Activated T-helper 1 cell treated with anti-CD3 and anti-CD28 coated beads, Interleukin-2, amount 50 U/mL, for 16 hours (primary cell): Measurements from ENCODE around the gene ALDH3A2.

Source experiments
- DNase-seq, 2 donors: peaks; one replicate each; pipeline ENCODE4 v3.0.0-alpha.2; 2020; ENCODE audit warnings: low read depth in 1 of 2, low spot score in 1 of 2

ALDH3A2 gene

GRCh38 chr17:19713901-19714361, 65.4 kb downstream of the ALDH3A2 start:
- DNase-seq = no peak

- DNase-seq = no peak
These were observed 66.2 kb downstream of the ALDH3A2 start for GRCh38 chr17:19714542-19715411.

GRCh38 chr17:19716108-19717030, 67.8 kb downstream of the ALDH3A2 start, which contains the start of gene SLC47A2:
SLC47A2 (minus strand) TSS chr17:19716584; CDS start chr17:19716555, 29 bp downstream.
- DNase-seq = no peak

DNA sequence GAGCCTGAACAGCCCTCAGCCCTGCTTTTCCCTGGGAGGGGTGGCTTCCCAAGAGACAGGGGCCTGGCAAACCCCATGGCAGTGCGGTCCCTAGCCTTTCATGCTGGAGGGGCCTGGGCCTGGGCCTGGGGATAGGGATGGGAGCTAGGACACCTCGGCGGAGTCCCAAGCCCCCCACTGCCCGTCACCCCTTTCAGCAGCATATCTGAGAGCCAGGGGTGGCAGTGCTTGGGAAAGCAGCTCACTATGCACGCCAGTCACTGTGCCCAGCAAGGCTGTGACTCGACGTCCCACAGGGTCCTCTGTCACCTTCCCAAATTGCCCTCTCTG, 68.4 kb downstream of the ALDH3A2 start:
- DNase-seq = no peak

DNA sequence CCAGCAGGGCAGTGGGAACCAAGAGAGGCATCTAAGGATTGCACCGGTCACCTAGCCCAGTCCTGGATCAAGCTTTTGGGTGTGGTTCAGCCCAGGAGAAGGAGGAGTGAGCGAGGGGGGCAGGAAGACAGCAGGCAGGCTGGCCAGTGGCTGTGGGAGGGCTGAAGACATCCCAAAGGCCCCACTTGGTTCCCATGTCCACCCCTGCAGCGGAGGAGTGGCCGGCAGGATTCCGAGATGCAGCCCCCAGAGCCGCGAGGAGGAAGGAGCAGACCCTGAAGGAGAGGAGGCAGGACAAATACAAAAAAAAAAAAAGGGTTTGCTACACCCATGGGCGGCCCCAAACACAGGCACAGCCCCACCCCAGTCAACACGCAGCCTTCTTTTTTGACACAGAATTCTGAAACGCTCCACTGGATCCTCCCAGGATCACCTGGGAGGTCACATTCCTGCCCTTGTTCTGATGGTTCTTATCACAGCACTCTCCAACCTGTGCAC, 68.9 kb downstream of the ALDH3A2 start:
- no peak for DNase-seq

GRCh38 chr17:19718041-19718612, 69.6 kb downstream of the ALDH3A2 start:
- DNase-seq = no peak

DNA sequence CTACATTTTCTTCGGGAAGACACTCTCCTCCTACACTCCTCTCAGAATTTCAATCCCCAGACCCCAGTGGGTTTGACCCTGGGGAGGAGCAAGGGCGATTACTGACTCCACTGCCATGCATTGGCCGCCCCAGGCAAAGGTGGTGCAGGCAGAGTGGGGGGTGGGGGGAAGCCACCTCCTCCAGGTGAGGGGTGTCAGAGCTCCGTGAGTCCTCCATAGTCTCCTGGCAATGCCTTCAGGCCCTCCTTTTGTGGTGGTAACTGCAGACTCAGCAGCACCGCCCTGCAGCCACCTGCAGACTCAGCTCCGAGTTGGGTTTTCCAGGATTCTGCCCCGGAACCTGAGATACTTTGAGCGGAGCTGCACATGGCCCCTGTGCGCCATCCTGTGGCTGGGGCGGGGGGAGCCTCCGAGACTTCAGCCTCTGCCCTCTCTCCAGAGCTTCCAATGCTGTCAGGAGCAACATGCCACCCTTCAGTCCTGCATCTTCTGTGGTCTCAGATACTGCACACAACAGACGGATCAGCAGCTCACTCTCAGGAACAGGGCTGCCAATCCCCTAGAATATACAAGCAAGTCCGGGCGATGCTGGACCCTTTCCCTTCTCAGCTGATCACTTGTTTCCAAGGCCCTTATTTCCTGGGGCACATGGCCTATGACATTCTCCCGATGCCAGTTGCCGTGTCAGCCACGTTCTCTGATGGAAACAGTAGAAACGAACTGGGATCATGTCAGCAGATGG, 70.2 kb downstream of the ALDH3A2 start:
- DNase-seq = no peak

DNA sequence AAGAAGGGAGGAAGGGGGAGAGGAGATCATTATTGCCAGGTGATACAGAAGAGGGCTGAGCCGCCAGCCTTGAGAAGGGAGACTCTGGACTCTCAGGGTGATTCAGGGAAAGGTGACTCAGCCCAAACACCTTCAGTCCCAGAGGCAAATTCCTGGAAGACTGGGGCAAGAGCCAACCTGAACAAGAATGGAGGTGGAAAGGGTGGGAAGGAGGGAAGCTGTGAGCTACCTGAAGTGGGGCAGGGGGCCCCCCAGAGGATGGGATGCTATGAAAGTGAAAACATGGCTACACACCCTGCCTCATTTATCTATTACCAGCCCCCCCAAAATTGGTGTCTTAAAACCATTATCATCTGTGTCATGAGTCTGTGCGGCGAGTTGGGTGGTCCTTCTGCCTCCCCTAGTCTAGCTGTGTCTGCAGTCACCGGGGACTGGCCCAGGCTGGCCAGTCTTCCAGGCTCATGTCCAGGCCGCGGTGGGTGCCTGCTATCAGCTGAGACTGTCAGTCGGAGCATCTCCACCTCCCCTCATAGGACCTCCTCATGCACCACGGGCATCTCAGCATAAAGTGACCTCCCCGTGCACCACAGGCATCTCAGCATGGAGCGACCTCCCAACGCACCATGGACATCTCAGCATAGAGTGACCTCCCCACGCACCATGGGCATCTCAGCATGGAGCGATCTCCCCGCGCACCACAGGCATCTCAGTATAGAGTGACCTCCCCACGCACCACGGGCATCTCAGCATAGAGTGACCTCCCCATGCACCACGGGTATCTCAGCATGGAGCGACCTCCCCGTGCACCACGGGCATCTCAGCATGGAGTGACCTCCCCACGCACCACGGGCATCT, 71.0 kb downstream of the ALDH3A2 start:
- DNase-seq = no peak

GRCh38 chr17:19720210-19720475, 71.6 kb downstream of the ALDH3A2 start:
- DNase-seq = no peak

DNA sequence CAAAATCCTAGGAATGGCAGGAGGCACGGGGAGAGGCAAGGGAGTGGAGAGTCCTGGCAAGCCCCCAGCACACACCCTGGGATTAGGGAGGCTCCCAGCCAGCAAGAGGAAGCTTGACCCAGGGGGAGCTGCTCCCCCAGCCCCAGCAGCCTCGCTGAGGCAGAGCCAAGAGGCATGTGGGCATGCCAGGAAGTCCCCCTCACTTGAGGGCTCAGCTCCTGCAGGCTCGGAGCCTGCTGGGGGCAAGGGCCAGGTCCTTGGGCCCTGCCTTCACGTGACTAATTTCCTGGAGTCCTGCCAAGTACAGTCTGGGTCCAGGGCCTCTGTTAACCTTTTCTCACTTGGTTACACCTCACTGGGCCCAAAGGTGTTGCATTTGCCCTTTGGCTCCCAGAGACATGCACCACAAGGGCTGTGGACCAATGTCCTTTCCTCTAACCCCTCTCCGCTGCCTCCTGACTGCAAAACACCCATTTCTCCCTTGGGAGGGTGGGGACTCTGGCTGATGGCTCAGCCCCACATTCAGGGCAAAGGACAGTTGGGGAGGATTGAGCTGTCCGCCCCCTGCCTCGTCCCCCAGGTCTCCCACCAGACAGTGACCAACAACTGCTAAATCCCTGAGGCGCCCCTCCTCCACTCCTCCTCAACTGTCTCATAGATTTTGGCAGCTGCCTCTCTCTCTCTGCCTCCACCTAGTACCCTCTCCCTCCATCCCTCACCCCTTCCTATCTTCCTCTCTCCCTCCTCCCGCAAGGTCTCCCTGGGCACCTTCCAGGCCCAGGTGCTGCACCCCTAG, 72.3 kb downstream of the ALDH3A2 start:
- DNase-seq = no peak

DNA sequence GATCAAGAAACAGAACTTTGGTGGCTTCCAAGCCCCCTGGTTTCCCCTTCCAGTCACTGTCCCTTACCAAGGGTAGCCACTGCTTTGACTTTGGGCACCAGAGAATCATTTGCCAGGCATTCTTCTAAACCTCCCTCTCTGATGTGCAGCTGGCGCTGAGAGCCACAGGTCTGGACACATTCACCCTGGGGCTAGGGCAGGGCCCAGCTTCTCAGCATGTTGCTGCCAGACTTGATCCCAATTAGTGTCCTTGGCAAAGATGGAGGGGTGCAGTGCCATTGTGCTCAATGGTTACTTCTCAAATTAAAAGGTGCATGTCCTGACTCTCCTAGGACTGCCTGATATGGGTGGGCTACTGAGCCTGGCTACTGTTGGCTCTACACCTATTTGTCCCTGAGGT, 75.4 kb downstream of the ALDH3A2 start:
- DNase-seq = no peak

- peak; percentile 11 to 32 for DNase-seq
These were observed 76.2 kb downstream of the ALDH3A2 start for GRCh38 chr17:19724501-19725420.

- DNase-seq = no peak
These were observed 76.9 kb downstream of the ALDH3A2 start for GRCh38 chr17:19725486-19725885.

- DNase-seq = no peak
These were observed 78.3 kb downstream of the ALDH3A2 start for GRCh38 chr17:19726631-19727376.
